Measurements from ENCODE around the gene RNF222.

Gene RNF222, protein sequence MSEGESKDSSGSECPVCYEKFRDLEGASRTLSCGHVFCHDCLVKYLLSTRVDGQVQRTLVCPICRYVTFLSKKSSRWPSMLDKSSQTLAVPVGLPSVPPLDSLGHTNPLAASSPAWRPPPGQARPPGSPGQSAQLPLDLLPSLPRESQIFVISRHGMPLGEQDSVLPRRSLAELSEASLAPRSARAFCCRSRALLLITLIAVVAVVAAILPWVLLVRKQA

DNA sequence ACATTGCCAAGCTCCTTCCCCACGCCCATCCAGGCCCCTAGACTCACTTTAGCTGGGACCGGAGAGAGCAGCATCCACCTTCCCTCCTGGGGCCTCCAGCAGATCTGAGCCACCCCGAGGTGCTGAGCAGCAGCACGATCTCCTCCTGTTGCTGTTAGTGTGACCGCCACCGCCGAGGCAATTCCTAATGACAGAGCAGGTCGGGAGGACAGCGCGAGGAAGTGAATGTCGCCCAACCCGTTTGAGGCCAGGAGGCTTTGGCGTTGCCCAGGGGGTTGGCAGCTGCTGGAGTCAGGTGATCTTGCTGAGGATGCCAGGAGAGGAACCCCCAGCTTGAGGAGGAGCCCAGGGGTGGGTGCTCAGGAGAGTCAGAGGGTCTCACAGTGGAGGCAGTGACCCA lies at the start of gene RNF222:
Gene RNF222, minus strand, starts transcription at position 192 of the 400 bp plus-strand sequence. CDS start 4,366 bp downstream, outside the sequence.
- TF ChIP-seq, protein P1, sequence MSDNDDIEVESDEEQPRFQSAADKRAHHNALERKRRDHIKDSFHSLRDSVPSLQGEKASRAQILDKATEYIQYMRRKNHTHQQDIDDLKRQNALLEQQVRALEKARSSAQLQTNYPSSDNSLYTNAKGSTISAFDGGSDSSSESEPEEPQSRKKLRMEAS (IDR thresholded peaks at IDR 0.05) = 0 out of 2 replicates have a peak, but pooled peaks have one; percentile 19
- TF ChIP-seq NFIC (IDR thresholded peaks at IDR 0.05) (0 out of 2 replicates have a peak, but pooled peaks have one; percentile 31), TEAD4 (IDR thresholded peaks at IDR 0.05) (no peak), TCF12 (IDR thresholded peaks at IDR 0.05; ENCODE audit: low read depth) (no peak), RAD21 (IDR thresholded peaks at IDR 0.05; ENCODE audit: low read depth) (no peak), CREB1 (IDR thresholded peaks at IDR 0.05; ENCODE audit: low read depth) (no peak), ZBTB7A (IDR thresholded peaks at IDR 0.05; ENCODE audit: low read depth) (no peak)

DNA sequence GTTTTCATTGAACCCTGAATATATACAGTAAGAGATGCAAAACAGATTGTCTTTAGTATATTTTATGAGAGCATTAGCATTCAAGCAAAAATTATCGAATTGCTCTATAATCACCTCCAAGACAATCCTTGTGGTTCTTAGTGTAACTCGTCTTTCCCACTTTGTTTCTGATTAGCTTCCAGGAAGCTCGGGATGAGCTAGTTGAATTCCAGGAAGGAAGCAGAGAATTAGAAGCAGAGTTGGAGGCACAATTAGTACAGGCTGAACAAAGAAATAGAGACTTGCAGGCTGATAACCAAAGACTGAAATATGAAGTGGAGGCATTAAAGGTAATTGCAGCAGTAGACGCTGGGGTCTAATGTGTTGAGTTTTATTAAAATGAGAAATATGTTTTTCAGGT lies 47.9 kb upstream of the RNF222 start:
- no peak for TF ChIP-seq TEAD4 (IDR thresholded peaks at IDR 0.05)
- no peak for TF ChIP-seq NFIC (IDR thresholded peaks at IDR 0.05)
- no peak for TF ChIP-seq YY1 (IDR thresholded peaks at IDR 0.05; ENCODE audit: low read depth)
- no peak for TF ChIP-seq CEBPB (IDR thresholded peaks at IDR 0.05)
- no peak for TF ChIP-seq TAF1 (IDR thresholded peaks at IDR 0.05; ENCODE audit: low read depth)

DNA sequence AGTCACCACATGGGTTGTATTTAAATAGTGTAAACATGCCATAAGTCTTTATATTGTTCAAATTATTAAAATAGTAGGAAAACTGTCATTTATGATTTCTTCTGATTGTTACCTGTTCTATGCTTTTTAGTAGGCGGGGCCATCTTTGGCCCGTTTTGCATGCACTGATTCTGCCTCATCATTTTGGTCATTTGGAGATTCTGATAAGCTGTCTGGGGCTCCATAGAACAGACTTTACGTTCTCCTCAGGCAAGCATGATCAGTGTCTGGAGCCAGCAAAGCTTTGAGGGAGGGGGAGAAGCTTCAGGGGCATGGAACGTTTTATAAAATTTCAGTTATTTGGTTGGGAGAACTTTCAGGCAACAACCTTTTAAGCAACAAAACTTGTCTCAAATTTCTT lies 46.9 kb upstream of the RNF222 start:
- TF ChIP-seq CEBPB (IDR thresholded peaks at IDR 0.05) = no peak

DNA sequence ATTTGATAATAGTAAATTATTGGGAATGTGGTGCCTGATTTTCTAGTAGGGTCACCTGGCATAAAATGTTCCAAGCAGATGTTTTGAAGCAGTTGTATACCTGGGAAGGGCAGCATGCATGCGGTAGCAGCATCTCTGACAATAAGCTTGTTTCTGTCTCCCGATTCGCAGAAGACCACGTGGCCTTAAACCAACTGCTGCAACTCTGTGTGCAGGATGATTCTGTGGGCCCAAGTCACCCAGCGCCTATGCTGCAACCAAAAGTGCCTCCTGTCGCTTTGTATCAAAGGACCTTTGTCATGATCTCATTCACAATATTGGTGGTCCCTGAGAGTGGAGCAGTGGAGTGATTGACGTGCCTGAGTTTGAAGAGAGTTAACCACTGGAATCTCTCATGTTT lies 46.1 kb upstream of the RNF222 start:
- TF ChIP-seq, protein P2, sequence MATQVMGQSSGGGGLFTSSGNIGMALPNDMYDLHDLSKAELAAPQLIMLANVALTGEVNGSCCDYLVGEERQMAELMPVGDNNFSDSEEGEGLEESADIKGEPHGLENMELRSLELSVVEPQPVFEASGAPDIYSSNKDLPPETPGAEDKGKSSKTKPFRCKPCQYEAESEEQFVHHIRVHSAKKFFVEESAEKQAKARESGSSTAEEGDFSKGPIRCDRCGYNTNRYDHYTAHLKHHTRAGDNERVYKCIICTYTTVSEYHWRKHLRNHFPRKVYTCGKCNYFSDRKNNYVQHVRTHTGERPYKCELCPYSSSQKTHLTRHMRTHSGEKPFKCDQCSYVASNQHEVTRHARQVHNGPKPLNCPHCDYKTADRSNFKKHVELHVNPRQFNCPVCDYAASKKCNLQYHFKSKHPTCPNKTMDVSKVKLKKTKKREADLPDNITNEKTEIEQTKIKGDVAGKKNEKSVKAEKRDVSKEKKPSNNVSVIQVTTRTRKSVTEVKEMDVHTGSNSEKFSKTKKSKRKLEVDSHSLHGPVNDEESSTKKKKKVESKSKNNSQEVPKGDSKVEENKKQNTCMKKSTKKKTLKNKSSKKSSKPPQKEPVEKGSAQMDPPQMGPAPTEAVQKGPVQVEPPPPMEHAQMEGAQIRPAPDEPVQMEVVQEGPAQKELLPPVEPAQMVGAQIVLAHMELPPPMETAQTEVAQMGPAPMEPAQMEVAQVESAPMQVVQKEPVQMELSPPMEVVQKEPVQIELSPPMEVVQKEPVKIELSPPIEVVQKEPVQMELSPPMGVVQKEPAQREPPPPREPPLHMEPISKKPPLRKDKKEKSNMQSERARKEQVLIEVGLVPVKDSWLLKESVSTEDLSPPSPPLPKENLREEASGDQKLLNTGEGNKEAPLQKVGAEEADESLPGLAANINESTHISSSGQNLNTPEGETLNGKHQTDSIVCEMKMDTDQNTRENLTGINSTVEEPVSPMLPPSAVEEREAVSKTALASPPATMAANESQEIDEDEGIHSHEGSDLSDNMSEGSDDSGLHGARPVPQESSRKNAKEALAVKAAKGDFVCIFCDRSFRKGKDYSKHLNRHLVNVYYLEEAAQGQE (IDR thresholded peaks at IDR 0.05; ENCODE audit: low read depth) = no peak
- TF ChIP-seq CREB1 (IDR thresholded peaks at IDR 0.05; ENCODE audit: low read depth) (no peak), TEAD4 (IDR thresholded peaks at IDR 0.05) (no peak), TAF1 (IDR thresholded peaks at IDR 0.05; ENCODE audit: low read depth) (no peak), FOXM1 (IDR thresholded peaks at IDR 0.05; ENCODE audit: borderline replicate concordance, low read depth) (no peak), EGR1 (IDR thresholded peaks at IDR 0.05) (no peak), ZBTB7A (IDR thresholded peaks at IDR 0.05; ENCODE audit: low read depth) (no peak), EP300 (IDR thresholded peaks at IDR 0.05; ENCODE audit: borderline replicate concordance) (no peak)
- TF ChIP-seq, protein P3, sequence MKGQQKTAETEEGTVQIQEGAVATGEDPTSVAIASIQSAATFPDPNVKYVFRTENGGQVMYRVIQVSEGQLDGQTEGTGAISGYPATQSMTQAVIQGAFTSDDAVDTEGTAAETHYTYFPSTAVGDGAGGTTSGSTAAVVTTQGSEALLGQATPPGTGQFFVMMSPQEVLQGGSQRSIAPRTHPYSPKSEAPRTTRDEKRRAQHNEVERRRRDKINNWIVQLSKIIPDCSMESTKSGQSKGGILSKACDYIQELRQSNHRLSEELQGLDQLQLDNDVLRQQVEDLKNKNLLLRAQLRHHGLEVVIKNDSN (IDR thresholded peaks at IDR 0.05) = no peak

DNA sequence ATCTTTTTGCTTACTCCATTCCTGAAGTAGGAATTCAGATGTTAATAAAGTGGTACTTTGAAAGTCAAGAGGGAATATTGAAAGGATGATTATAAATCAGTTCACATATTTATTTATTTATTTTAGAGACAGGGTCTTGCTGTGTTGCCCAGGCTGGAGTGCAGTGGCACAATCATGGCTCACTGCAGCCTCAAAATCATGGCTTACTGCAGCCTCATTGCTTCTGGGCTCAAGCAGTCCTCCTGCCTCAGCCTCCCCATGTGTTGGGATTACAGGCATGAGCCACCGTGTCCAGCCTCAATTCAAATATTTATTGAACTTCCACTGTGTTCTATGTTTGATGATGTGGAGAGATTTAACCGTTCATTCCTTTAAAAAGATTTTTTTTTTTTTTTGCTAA lies 44.7 kb upstream of the RNF222 start:
- no peak for TF ChIP-seq YY1 (IDR thresholded peaks at IDR 0.05; ENCODE audit: low read depth)
- TF ChIP-seq TEAD4 (IDR thresholded peaks at IDR 0.05) = no peak
- TF ChIP-seq FOXM1 (IDR thresholded peaks at IDR 0.05; ENCODE audit: borderline replicate concordance, low read depth) = no peak
- TF ChIP-seq, protein P2 (IDR thresholded peaks at IDR 0.05; ENCODE audit: low read depth) = no peak
- no peak for TF ChIP-seq EGR1 (IDR thresholded peaks at IDR 0.05)
- TF ChIP-seq, protein P1 (IDR thresholded peaks at IDR 0.05) = no peak

DNA sequence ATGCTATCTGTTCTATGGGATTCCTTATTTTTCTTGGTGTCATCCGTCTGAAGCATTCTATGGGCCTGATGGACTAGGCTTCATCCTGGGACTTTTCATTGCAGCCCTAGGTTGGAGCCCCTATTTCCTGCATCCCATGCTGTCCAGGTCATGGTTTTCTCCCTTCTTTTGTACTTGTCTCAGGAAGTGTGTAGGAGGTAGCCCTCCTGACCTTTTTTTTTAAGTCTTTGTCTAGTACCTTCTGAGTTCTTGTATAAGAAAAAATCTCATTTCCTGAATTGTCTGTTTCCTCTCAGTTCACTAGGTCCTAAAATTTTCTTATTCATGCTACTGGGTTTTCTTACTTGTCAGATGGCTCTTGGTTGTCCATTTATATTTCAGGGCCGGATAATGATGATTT lies 44.1 kb upstream of the RNF222 start:
- no peak for TF ChIP-seq EGR1 (IDR thresholded peaks at IDR 0.05)
- TF ChIP-seq, protein P1 (IDR thresholded peaks at IDR 0.05) = no peak
- TF ChIP-seq, protein P2 (IDR thresholded peaks at IDR 0.05; ENCODE audit: low read depth) = no peak
- no peak for TF ChIP-seq NFIC (IDR thresholded peaks at IDR 0.05)
- TF ChIP-seq RAD21 (IDR thresholded peaks at IDR 0.05; ENCODE audit: low read depth) = no peak
